HEK293 (cell line): ENCODE measurements around the gene CIART.

Source experiments
- CTCF ChIA-PET: fragments of 350-600 bp; formaldehyde crosslinking; extraction: SDS; loops from one replicate; lab custom pipeline; 2021; ENCODE audit warnings: antibody characterized with exemption; lab: Yijun Ruan, JAX
- POLR2A ChIA-PET: fragments of 300-600 bp; formaldehyde crosslinking; extraction: SDS; loops from one replicate; lab custom pipeline; 2020; ENCODE audit warnings: antibody characterized with exemption, inconsistent platforms; lab: Yijun Ruan, JAX
- H3K27ac ChIP-seq: fragments of 200-500 bp; sonication (Bioruptor generic); 2 replicates; pipeline ENCODE4 v1.5.1; 2014; ENCODE audit warnings: low read depth, low read length, control low read depth, inconsistent platforms; ENCODE audit errors: extremely low read depth
- H3K36me3 ChIP-seq, 2 experiments: fragments of 200-500 bp in 1 of 2; sonication (Bioruptor generic) in 1 of 2; 1 replicate in 1 of 2; 2 replicates in 1 of 2; pipeline ENCODE4 v1.5.1; 2014 to 2017; ENCODE audit warnings: inconsistent platforms in 2 of 2, low read length in 2 of 2; ENCODE audit not compliant: control insufficient read depth in 2 of 2, insufficient read depth in 1 of 2
- H3K4me1 ChIP-seq: fragments of 200-500 bp; sonication (Bioruptor generic); 2 replicates; pipeline ENCODE4 v1.5.1; 2014; ENCODE audit warnings: mild to moderate bottlenecking, low read length, inconsistent platforms; ENCODE audit not compliant: control insufficient read depth, insufficient read depth
- H3K4me3 ChIP-seq: 2 replicates; pipeline ENCODE4 v1.5.1; 2011; ENCODE audit warnings: low read depth, mild to moderate bottlenecking, control low read depth, low read length, moderate library complexity
- H3K9me3 ChIP-seq: fragments of 200-500 bp; sonication (Bioruptor generic); 2 replicates; pipeline ENCODE4 v1.5.1; 2014; ENCODE audit warnings: low read depth, low read length, inconsistent platforms; ENCODE audit not compliant: control insufficient read depth, insufficient read depth
- ELK4 ChIP-seq: IDR thresholded peaks from 2 replicates; pipeline ENCODE4 v1.6.1; 2011; ENCODE audit warnings: mild to moderate bottlenecking, low read depth, low read length, borderline replicate concordance
- KLF8 ChIP-seq: fragments of 450-650 bp; formaldehyde crosslinking; IDR thresholded peaks from 2 replicates; pipeline ENCODE4 v1.5.1; 2016; ENCODE audit warnings: missing biosample characterization, missing genetic modification characterization
- MEIS1 ChIP-seq: sonication (generic); formaldehyde crosslinking; IDR thresholded peaks from 2 replicates; pipeline ENCODE4 v1.8.1; 2022; ENCODE audit warnings: missing genetic modification reagents, mild to moderate bottlenecking, borderline replicate concordance
- PATZ1 ChIP-seq: fragments of 450-650 bp; formaldehyde crosslinking; IDR thresholded peaks from 2 replicates; pipeline ENCODE4 v1.5.1; 2016; ENCODE audit warnings: missing biosample characterization, missing genetic modification characterization
- SALL2 ChIP-seq: fragments of 450-650 bp; formaldehyde crosslinking; IDR thresholded peaks from 2 replicates; pipeline ENCODE4 v1.5.0; 2017; ENCODE audit warnings: missing biosample characterization, mild to moderate bottlenecking, missing genetic modification characterization, borderline replicate concordance
- ZBTB7A ChIP-seq: fragments of 450-650 bp; formaldehyde crosslinking; IDR thresholded peaks from 2 replicates; pipeline ENCODE4 v1.5.1; 2016; ENCODE audit warnings: low read depth, missing biosample characterization, missing genetic modification characterization
- ZFP3 ChIP-seq: fragments of 450-650 bp; formaldehyde crosslinking; IDR thresholded peaks from 2 replicates; pipeline ENCODE4 v1.5.1; 2016; ENCODE audit warnings: low read depth, missing biosample characterization, missing genetic modification characterization
- ZFP37 ChIP-seq: fragments of 450-650 bp; formaldehyde crosslinking; IDR thresholded peaks from 2 replicates; pipeline ENCODE4 v1.5.1; 2016; ENCODE audit warnings: missing biosample characterization, missing genetic modification characterization
- ZNF121 ChIP-seq: fragments of 450-650 bp; formaldehyde crosslinking; IDR thresholded peaks from 2 replicates; pipeline ENCODE4 v1.5.1; 2016; ENCODE audit warnings: missing biosample characterization, missing genetic modification characterization
- ZNF146 ChIP-seq: fragments of 450-650 bp; formaldehyde crosslinking; IDR thresholded peaks from 2 replicates; pipeline ENCODE4 v1.5.1; 2016; ENCODE audit warnings: missing biosample characterization, missing genetic modification characterization
- ZNF18 ChIP-seq: fragments of 450-650 bp; formaldehyde crosslinking; IDR thresholded peaks from 2 replicates; pipeline ENCODE4 v1.5.1; 2016; ENCODE audit warnings: missing biosample characterization, missing genetic modification characterization
- ZNF184 ChIP-seq: fragments of 450-650 bp; IDR thresholded peaks from 2 replicates; pipeline ENCODE4 v1.5.1; 2018; ENCODE audit warnings: missing biosample characterization, mild to moderate bottlenecking, missing genetic modification characterization
- ZNF302 ChIP-seq: fragments of 450-650 bp; formaldehyde crosslinking; IDR thresholded peaks from 2 replicates; pipeline ENCODE4 v1.5.1; 2016; ENCODE audit warnings: missing biosample characterization, missing genetic modification characterization, low read depth
- ZNF341 ChIP-seq: fragments of 450-650 bp; formaldehyde crosslinking; IDR thresholded peaks from 2 replicates; pipeline ENCODE4; 2016; ENCODE audit warnings: low read depth, missing biosample characterization, missing genetic modification characterization
- ZNF354C ChIP-seq: fragments of 450-650 bp; formaldehyde crosslinking; IDR thresholded peaks from 2 replicates; pipeline ENCODE4 v1.5.1; 2016; ENCODE audit warnings: missing biosample characterization, missing genetic modification characterization, low read depth, borderline replicate concordance
- ZNF391 ChIP-seq: fragments of 450-650 bp; formaldehyde crosslinking; IDR thresholded peaks from 2 replicates; pipeline ENCODE4 v1.5.1; 2016; ENCODE audit warnings: low read depth, missing biosample characterization, missing genetic modification characterization, borderline replicate concordance
- ZNF488 ChIP-seq: fragments of 450-650 bp; formaldehyde crosslinking; IDR thresholded peaks from 2 replicates; pipeline ENCODE4 v1.5.1; 2016; ENCODE audit warnings: missing biosample characterization, missing genetic modification characterization
- ZNF521 ChIP-seq: fragments of 450-650 bp; formaldehyde crosslinking; IDR thresholded peaks from 2 replicates; pipeline ENCODE4 v1.5.1; 2017; ENCODE audit warnings: missing biosample characterization, mild to moderate bottlenecking, missing genetic modification characterization
- ZNF596 ChIP-seq: fragments of 450-650 bp; IDR thresholded peaks from 2 replicates; pipeline ENCODE4 v1.5.0; 2018; ENCODE audit warnings: missing biosample characterization, mild to moderate bottlenecking, missing genetic modification characterization, moderate library complexity
- ZNF626 ChIP-seq: fragments of 450-650 bp; sonication (Bioruptor Pico); formaldehyde crosslinking; IDR thresholded peaks from 2 replicates; pipeline ENCODE4 v1.5.1; 2018; ENCODE audit warnings: missing biosample characterization, missing genetic modification characterization, inconsistent platforms
- ZNF660 ChIP-seq: fragments of 450-650 bp; IDR thresholded peaks from 2 replicates; pipeline ENCODE4 v1.5.1; 2018; ENCODE audit warnings: missing biosample characterization, mild to moderate bottlenecking, missing genetic modification characterization
- ZNF776 ChIP-seq: fragments of 450-650 bp; formaldehyde crosslinking; IDR thresholded peaks from 2 replicates; pipeline ENCODE4 v1.5.0; 2017; ENCODE audit warnings: missing biosample characterization, missing genetic modification characterization, borderline replicate concordance
- ZNF777 ChIP-seq: fragments of 450-650 bp; formaldehyde crosslinking; IDR thresholded peaks from 2 replicates; pipeline ENCODE4 v1.5.1; 2017; ENCODE audit warnings: missing biosample characterization, missing genetic modification characterization, borderline replicate concordance
- ZNF785 ChIP-seq: fragments of 450-650 bp; formaldehyde crosslinking; IDR thresholded peaks from 2 replicates; pipeline ENCODE4 v1.5.1; 2016; ENCODE audit warnings: missing biosample characterization, missing genetic modification characterization
- ZNF843 ChIP-seq: fragments of 450-650 bp; formaldehyde crosslinking; IDR thresholded peaks from 2 replicates; pipeline ENCODE4 v1.5.1; 2016; ENCODE audit warnings: missing biosample characterization, missing genetic modification characterization
- ZSCAN5A ChIP-seq: fragments of 450-650 bp; formaldehyde crosslinking; IDR thresholded peaks from 2 replicates; pipeline ENCODE4 v1.5.1; 2016; ENCODE audit warnings: missing biosample characterization, missing genetic modification characterization

The CIART gene

GRCh38 chr1:150280138-150280707, 2.1 kb upstream of the CIART start:
- CTCF ChIA-PET, result interaction anchor here (0.9 to 5.8 kb wide), 6 partner anchors 9 to 29 kb away, joined by 3 to 101 read pairs (median 8); partner anchors contain the start of genes APH1A, C1orf54 and CA14
- POLR2A ChIA-PET, result no interaction called here
- H3K9me3 ChIP-seq, result no peaks in the 10 kb centered on the region
- H3K4me1 ChIP-seq, result no peaks in the 10 kb centered on the region
- TF ChIP-seq ZNF18 (tag by site-specific recombination) (no peak), ELK4 (no peak), ZNF121 (tag by site-specific recombination) (no peak), PATZ1 (tag by site-specific recombination) (no peak), ZNF184 (tag by site-specific recombination) (no peak), ZNF354C (tag by site-specific recombination) (no peak), ZNF596 (tag by site-specific recombination) (no peak), ZNF302 (tag by site-specific recombination) (no peak), SALL2 (no peak)
- H3K36me3 ChIP-seq, result peaks cover 0 to 9% of the 10 kb centered on the region in 2 experiments; a peak in 1 of 3 replicates
- H3K27ac ChIP-seq, result no peak overlapping the region
- no peak overlapping the region for H3K4me3 ChIP-seq

- Histone ChIP-seq H3K9me3 (no peaks in the 10 kb centered on the region), H3K36me3 (peaks cover 0 to 8% of the 10 kb centered on the region in 2 experiments; a peak in 1 of 3 replicates), H3K4me3 (peak overlapping the region; percentile 28; the same call in 1 of the 2 replicates), H3K4me1 (no peaks in the 10 kb centered on the region), H3K27ac (no peak overlapping the region; the same call in 1 of the 2 replicates)
- ChIA-PET POLR2A (interaction anchor here (0.9 to 1.0 kb wide), 3 partner anchors 12 to 45 kb away, joined by 3 to 8 read pairs (median 3); partner anchors contain the start of gene APH1A), CTCF (interaction anchor here (0.6 to 5.8 kb wide), 18 partner anchors 9 to 597 kb away, joined by 3 to 101 read pairs (median 4); partner anchors contain the start of genes APH1A, C1orf54 and CA14)
- TF ChIP-seq ZNF488 (tag by site-specific recombination) (no peak), ZNF777 (tag by site-specific recombination) (no peak), ZNF843 (tag by site-specific recombination) (no peak), ZNF785 (tag by site-specific recombination) (no peak), ELK4 (no peak), ZNF776 (no peak), MEIS1 (CRISPR knock-in tag) (no peak), ZFP37 (tag by site-specific recombination) (no peak), KLF8 (no peak), ZNF146 (tag by site-specific recombination) (no peak), ZNF660 (tag by site-specific recombination) (0 out of 2 replicates have a peak, but pooled peaks have one; percentile 36), ZSCAN5A (no peak), ZNF626 (no peak), ZFP3 (tag by site-specific recombination) (no peak), ZBTB7A (no peak), ZNF521 (no peak), ZNF391 (no peak), ZNF341 (tag by site-specific recombination) (no peak)
Measured at GRCh38 chr1:150281221-150281757, 1.1 kb upstream of the CIART start.
